Muscle of back (tissue), 11 donors: ENCODE data around the gene PPP2R5A. TPM values are rescaled to one million over a fixed set of nuclear protein-coding genes. Genes with fewer than 3 reads are reported as not detected.

Experiments
- DNase-seq, 3 donors: peaks; one replicate each; pipeline versions ENCODE4 v3.0.0 to v3.0.0-alpha.2; 2013
- polyA plus RNA-seq, 10 donors: library from polyadenylated mRNA; unstranded; fragments of 120-200 nt; gene quantifications; one replicate each; pipeline ENCODE4 v1.2.1, GENCODE V29; 2013; ENCODE audit not compliant: insufficient read length in 10 of 10

PPP2R5A gene
- polyA plus RNA-seq, 10 donors = 21.2 to 33.1 (median 29.3) TPM

GRCh38 chr1:212410231-212410820 is 125.1 kb downstream of the PPP2R5A start:
- DNase-seq = no peak

Other genes starting within 250 kb of the PPP2R5A start
- gene INTS7, start 249.9 kb upstream of the PPP2R5A start, polyA plus RNA-seq = 10 to 100 TPM in 8 of 10 donors, 1 to 10 TPM in 2; 7.9 to 20.1 (median 14.7) TPM
- gene DTL, start 249.7 kb upstream of the PPP2R5A start, polyA plus RNA-seq = 10 to 100 TPM in 6 of 10 donors, 1 to 10 TPM in 4; 6.8 to 16.5 (median 10.8) TPM
- gene PACC1, start 129.5 kb downstream of the PPP2R5A start, polyA plus RNA-seq = 1 to 10 TPM; 6.1 to 8.9 (median 7.9) TPM
- 10 to 100 TPM; 61.9 to 96.9 (median 80.0) TPM for gene NENF, start 147.5 kb downstream of the PPP2R5A start, polyA plus RNA-seq